Fibroblast of pulmonary artery (primary cell): ENCODE data around the gene KIRREL3.

Experiments used
- DNase-seq: peaks from one replicate; pipeline ENCODE4 v3.0.0-alpha.2; 2010; ENCODE audit warnings: low read depth
- H3K4me3 ChIP-seq: replicated peaks from 2 replicates; pipeline ENCODE4 v1.5.1; 2011; ENCODE audit warnings: low read depth, mild to moderate bottlenecking, control low read depth, low read length, moderate library complexity
- TF ChIP-seq, protein P1 (sequence below): IDR thresholded peaks from 2 replicates; pipeline ENCODE4 v1.5.1; 2011; ENCODE audit warnings: mild to moderate bottlenecking, control low read depth, low read length, inconsistent platforms; ENCODE audit errors: missing control alignments

Gene KIRREL3

DNA sequence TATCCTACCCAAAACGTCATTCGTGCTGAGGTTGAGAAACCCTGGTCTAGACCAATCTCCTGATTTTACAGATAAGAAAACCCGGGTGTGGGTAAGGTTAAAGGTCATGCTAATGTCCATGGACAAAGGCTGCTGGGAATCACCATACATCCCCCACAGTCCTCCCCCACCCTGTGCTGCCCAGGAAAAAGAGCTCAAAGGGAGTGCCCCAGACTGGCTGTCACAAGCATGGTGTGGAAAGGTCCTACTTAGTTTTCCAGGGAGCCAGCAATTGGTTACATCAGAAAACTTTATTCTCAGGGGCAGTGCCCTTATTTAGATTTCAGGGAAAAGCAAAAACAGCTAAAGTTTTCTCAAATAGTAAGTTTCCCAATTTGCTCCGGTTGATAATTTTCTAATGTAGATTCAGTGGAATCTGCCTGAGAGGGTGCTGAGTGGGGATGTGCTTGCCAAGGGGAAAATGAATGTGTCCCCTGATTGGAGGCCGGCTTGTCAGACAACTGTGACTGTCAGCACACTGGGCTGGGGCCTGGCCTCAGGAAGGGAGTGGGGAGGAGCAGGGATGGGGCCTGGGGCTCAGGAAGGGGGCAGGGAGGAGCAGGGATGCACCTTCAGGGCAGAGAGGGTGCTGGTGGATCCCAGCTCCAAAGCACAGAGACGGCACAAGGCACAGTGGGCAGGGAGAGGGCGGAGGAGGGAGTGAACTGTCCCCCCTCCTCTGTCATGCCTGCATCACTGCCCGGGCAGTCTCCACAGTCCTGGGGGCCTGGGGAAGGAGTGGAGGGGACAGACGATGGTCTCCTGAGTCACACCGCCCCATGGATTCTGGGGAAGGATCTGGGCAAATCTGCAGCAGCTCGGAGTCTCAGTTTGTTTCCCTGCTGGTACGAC lies 263.6 kb downstream of the KIRREL3 start:
- TF ChIP-seq, protein P1, sequence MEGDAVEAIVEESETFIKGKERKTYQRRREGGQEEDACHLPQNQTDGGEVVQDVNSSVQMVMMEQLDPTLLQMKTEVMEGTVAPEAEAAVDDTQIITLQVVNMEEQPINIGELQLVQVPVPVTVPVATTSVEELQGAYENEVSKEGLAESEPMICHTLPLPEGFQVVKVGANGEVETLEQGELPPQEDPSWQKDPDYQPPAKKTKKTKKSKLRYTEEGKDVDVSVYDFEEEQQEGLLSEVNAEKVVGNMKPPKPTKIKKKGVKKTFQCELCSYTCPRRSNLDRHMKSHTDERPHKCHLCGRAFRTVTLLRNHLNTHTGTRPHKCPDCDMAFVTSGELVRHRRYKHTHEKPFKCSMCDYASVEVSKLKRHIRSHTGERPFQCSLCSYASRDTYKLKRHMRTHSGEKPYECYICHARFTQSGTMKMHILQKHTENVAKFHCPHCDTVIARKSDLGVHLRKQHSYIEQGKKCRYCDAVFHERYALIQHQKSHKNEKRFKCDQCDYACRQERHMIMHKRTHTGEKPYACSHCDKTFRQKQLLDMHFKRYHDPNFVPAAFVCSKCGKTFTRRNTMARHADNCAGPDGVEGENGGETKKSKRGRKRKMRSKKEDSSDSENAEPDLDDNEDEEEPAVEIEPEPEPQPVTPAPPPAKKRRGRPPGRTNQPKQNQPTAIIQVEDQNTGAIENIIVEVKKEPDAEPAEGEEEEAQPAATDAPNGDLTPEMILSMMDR: no peak
- H3K4me3 ChIP-seq: no peak overlapping the region
- DNase-seq: no peak

DNA sequence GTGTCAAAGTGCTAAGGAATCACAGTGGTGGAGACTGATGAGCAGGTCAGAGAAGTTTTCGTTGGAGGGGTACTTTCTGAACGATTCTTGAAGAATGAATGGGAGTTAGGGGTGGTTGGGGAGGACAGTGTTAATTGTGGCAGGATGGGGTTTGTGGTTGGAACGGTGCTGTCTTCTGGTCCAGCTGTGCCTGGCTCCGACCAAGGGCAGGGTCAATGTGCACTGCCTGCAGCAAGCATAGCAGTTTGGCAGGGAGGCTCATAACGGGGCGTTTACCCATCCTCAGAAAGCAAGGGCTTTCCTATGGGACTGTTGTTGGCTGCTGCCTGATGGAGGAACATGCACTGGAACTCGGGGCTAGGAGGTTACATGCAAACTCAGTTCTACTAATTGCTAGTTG lies 265.8 kb downstream of the KIRREL3 start:
- DNase-seq: no peak
- TF ChIP-seq, protein P1: no peak
- H3K4me3 ChIP-seq: no peak overlapping the region

DNA sequence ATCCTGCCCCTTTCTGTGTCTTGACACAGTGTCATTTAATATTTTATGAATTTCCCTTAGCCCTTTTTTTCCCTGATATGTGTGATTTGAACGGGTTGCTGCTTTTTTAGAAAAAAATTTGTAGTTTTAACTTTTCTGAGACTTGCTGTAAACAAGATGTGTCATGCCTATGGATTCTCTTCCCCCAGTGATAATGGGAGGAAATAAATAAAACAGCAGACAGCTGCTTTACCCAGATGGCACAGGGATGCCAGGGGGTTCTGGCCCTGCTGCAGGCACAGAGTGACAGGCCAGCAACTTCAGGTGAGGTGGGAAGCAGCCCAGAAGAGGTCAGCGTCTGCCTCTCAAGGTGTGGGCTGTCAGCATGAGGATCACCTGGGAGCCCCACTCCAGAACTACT lies 266.9 kb downstream of the KIRREL3 start:
- DNase-seq: no peak
- TF ChIP-seq, protein P1: no peak

DNA sequence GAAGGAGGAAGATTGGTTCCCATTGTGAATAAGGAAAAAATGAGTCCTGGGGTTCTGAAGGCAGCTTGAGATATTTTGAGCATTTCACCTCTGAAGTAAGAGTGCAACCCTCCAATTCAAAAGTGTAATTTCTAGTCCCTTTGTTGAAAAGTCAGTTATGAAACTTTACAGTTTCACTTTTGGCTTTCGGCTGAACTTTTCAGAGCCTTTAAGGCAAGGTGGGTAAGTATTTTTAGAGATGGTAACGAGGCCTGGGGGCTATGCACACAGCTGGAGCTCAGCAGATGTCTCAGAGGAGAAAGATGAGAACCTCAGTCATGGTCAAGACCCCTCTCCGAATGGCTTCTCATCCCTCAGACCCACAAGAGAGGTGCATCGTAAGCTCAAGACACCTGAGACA lies 267.6 kb downstream of the KIRREL3 start:
- no peak for DNase-seq
- no peak overlapping the region for H3K4me3 ChIP-seq
- TF ChIP-seq, protein P1: no peak

More for the DNA sequence above, 266.9 kb downstream of the KIRREL3 start:
- no peak overlapping the region for H3K4me3 ChIP-seq

DNA sequence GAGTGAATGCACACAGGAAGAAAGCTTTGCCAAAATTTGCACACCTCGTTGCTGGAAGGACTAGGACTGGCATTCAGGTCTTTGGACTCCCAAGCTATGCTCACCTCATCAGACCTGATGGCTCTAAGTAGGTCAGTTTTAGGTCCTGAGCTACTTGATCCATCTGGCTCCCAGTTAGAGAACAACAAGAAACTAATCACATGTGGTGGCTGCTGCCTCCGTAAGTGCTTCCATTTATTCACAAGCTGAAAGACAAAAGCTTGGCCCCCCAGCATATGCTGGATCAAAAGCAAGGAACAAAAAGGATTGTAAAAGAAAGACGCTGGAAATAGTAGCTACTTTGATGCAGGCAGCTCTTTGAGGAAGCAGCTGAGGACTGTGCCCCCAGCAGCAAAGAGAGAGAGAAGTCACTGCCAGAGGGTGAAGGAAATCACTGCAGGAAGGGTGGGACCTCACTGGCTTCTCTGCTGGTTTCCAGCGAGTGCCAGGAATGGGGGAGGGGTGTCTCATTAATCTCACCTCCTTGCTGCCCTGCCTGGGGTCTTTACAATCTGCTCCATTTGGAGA lies 268.9 kb downstream of the KIRREL3 start:
- TF ChIP-seq, protein P1: no peak
- no peak for DNase-seq
- no peak overlapping the region for H3K4me3 ChIP-seq

DNA sequence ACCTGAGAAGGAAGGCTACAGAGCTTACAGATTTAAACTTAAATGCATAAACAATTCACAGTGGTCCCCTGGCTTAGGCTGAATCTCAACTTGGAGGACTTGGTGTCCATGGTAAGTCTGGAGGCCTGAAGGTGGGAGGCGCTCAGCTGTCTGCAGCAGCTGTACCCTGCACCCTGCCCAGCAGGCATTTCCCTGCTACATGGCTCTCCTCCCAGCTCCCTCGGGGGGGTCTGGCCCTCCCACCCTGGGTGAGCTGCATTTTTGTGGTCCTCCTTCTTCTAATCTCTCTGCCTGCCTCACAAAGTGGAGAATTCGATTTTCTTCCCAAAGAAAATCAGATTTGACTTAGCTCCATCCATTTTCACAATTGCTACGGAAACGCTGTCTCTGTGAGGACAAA lies 273.2 kb downstream of the KIRREL3 start:
- H3K4me3 ChIP-seq: no peak overlapping the region
- DNase-seq: no peak
- TF ChIP-seq, protein P1: no peak
